Esophagus muscularis mucosa (tissue), 4 donors: ENCODE measurements around the gene PAGE2B. TPM values are rescaled to one million over a fixed set of nuclear protein-coding genes. Genes with fewer than 3 reads are reported as not detected.

ENCODE experiments used
- DNase-seq: peaks from one replicate; pipeline ENCODE4 v3.0.0-alpha.2; 2017; ENCODE audit errors: extremely low spot score
- H3K27ac ChIP-seq, 4 donors: fragments of 200-600 bp; sonication (generic); replicated peaks in 1 of 4; 1 replicate in 3 of 4; 2 replicates in 1 of 4; pipeline ENCODE4 v1.5.1; 2016 to 2019; ENCODE audit warnings: mild to moderate bottlenecking in 1 of 4
- H3K27me3 ChIP-seq, 4 donors: fragments of 200-600 bp; sonication (generic); one replicate each; pipeline versions ENCODE4 v1.5.1 to v1.6.0; 2016 to 2019
- H3K36me3 ChIP-seq, 4 donors: fragments of 200-600 bp; sonication (generic); one replicate each; pipeline ENCODE4 v1.5.1; 2016 to 2019
- H3K4me1 ChIP-seq, 4 donors: fragments of 200-600 bp; sonication (generic); one replicate each; pipeline ENCODE4 v1.5.1; 2016 to 2019
- H3K4me3 ChIP-seq, 4 donors: fragments of 200-600 bp; sonication (generic); 1 replicate in 2 of 4; 2 replicates in 2 of 4; pipeline ENCODE4 v1.5.1; 2016 to 2019; ENCODE audit warnings: mild to moderate bottlenecking in 4 of 4, moderate library complexity in 1 of 4
- H3K9me3 ChIP-seq, 4 donors: fragments of 200-600 bp; sonication (generic); 1 replicate in 3 of 4; 2 replicates in 1 of 4; pipeline ENCODE4 v1.5.1; 2016 to 2019
- CTCF ChIP-seq, 3 experiments: fragments of 200-600 bp in 2 of 3; fragments of 450-650 bp in 1 of 3; sonication (generic) in 2 of 3; IDR thresholded peaks; one replicate each; pipeline ENCODE4 v1.5.1; 2017 to 2019; ENCODE audit warnings: antibody characterized with exemption in 3 of 3, mild to moderate bottlenecking in 2 of 3, moderate library complexity in 1 of 3
- EP300 ChIP-seq: sonication (generic); formaldehyde crosslinking; IDR thresholded peaks from one replicate; pipeline ENCODE4 v1.6.1; 2017; ENCODE audit warnings: antibody characterized with exemption
- POLR2A ChIP-seq: fragments of 450-650 bp; IDR thresholded peaks from one replicate; pipeline ENCODE4 v1.6.1; 2017; ENCODE audit warnings: antibody characterized with exemption, moderate library complexity, mild to moderate bottlenecking, low read depth
- POLR2AphosphoS5 ChIP-seq, 2 donors: sonication (generic); formaldehyde crosslinking; IDR thresholded peaks; one replicate each; pipeline ENCODE4 v1.6.1; 2017; ENCODE audit warnings: antibody characterized with exemption in 2 of 2
- WGBS: methylation state at CpG from one replicate; pipeline ENCODE4 v1.1.5; 2018; 5-methylcytosine and 5-hydroxymethylcytosine counted together
- intact Hi-C: fragments of 100-400 bp; cut with DNase I; formaldehyde crosslinking; loops from one replicate; pipeline ENCODE4 v1.15.1; 2023
- total RNA-seq, 4 donors: library from RNA; depleted of rRNA; stranded (reverse); fragments of >200 nt; gene quantifications; one replicate each; pipeline versions ENCODE4 v1.1.0 to v1.2.1, GENCODE V29; 2016

The PAGE2B gene
- total RNA-seq, 4 donors from 2014 or later = not detected

GRCh38 chrX:55127692-55128091 is 52.9 kb downstream of the PAGE2B start:
- no peak for DNase-seq
- no peak overlapping the region for H3K4me3 ChIP-seq
- no peaks in the 10 kb centered on the region for H3K9me3 ChIP-seq
- H3K27me3 ChIP-seq = no peaks in the 10 kb centered on the region
- 49% methylated on average over 2 of the region's 2 CpGs for WGBS
- TF ChIP-seq POLR2A (no peak), CTCF (IDR thresholded peaks at IDR 0.05) (no peak), POLR2AphosphoS5 (IDR thresholded peaks at IDR 0.05) (no peak), EP300 (no peak)
- no peaks in the 10 kb centered on the region for H3K36me3 ChIP-seq
- H3K27ac ChIP-seq = no peak overlapping the region
- intact Hi-C loops = no loop called here
- H3K4me1 ChIP-seq = no peaks in the 10 kb centered on the region

Other genes with a start within 250 kb of the PAGE2B start
- gene TRO, start 154.2 kb upstream of the PAGE2B start, total RNA-seq = 1 to 10 TPM; 3.5 to 7.5 (median 5.0) TPM
- gene PFKFB1, start 80.8 kb upstream of the PAGE2B start, total RNA-seq = under 1 TPM in 1 of 4 donors, not detected in 3; 0.33 TPM
- gene APEX2, start 74.7 kb upstream of the PAGE2B start, total RNA-seq = 10 to 100 TPM in 1 of 4 donors, 1 to 10 TPM in 3; 5.4 to 10.1 (median 8.9) TPM
- 10 to 100 TPM in 1 of 4 donors, 1 to 10 TPM in 2, not detected in 1; 1.9 to 30.6 (median 3.5) TPM for gene ALAS2, start 44.1 kb upstream of the PAGE2B start, total RNA-seq
- not detected for gene PAGE2, start 14.0 kb downstream of the PAGE2B start, total RNA-seq
- gene PAGE5, start 145.3 kb downstream of the PAGE2B start, total RNA-seq = not detected
- not detected for gene PAGE3, start 189.9 kb downstream of the PAGE2B start, total RNA-seq